ENCODE data around the gene GRIK3. TPM values are rescaled to one million over a fixed set of nuclear protein-coding genes. Genes with fewer than 3 reads are reported as not detected.

The GRIK3 gene
- total and polyA plus RNA-seq, 5 donors: 0.95 to 1.8 (median 1.6) TPM

GRCh38 chr1:36872126-36872754 is 162.1 kb downstream of the GRIK3 start:
- 88% methylated on average over 22 of the region's 22 CpGs for WGBS
- no peaks in the 10 kb centered on the region for H3K4me1 ChIP-seq (ENCODE audit: control insufficient read depth, insufficient read depth, low read length)
- no peak overlapping the region for H3K4me3 ChIP-seq (ENCODE audit: low read length)
- no peak overlapping the region for H3K27ac ChIP-seq (ENCODE audit: low read length)
- no peaks in the 10 kb centered on the region for H3K27me3 ChIP-seq (ENCODE audit: control insufficient read depth, insufficient read depth)
- no peak for DNase-seq
- no peak for ATAC-seq
- no peaks in the 10 kb centered on the region for H3K9me3 ChIP-seq (ENCODE audit: control insufficient read depth, low read length)
- intact Hi-C loops (cut with DNase I): no loop called here

DNA sequence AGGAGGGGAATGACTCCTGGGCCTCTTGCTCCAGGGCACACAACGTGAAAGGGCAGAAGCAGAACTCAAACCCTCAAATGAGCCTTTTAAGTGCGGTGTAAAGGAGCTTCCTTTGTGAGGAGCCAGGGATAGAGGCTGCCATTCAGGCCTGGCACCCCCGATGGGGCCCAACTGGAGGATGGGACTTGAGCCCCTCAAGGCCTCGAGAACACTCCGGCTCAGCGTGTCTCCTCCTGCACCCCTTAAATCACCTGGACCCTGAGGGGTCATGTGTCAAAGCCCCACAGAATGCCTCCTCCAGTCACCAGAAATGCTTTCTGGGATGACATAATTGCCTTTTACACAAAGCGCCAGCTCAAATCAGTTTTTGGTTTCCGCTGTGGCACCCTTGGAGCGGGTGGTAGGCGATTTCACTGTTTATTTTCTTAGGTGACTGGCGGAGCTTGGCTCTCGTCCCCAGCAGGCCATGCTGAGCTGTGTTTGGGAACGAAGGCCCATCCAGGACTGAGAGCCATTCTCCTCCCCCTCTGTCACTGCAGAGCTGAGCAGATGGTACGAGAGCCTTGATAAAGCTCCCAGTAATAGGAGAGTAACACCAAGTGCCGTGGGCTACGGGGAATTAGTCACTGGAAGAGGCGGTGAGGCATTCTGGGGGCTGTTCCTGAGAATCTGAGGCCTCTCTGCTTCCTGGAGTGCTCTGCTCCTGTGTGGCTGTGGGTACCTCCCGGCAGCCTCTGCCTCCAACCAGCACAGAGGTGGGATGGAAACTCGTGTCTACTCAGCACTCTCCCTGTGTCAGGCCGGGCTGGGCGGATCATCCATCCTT is 163.0 kb downstream of the GRIK3 start:
- intact Hi-C loops (cut with DNase I): no loop called here
- no peak overlapping the region for H3K4me3 ChIP-seq (ENCODE audit: low read length)
- no peaks in the 10 kb centered on the region for H3K27me3 ChIP-seq (ENCODE audit: control insufficient read depth, insufficient read depth)
- ATAC-seq (peak in 1 of 2 donors; percentile 47), DNase-seq (no peak)
- H3K4me1 ChIP-seq (ENCODE audit: control insufficient read depth, insufficient read depth, low read length): no peaks in the 10 kb centered on the region
- 38% methylated on average over 21 of the region's 21 CpGs for WGBS
- H3K9me3 ChIP-seq (ENCODE audit: control insufficient read depth, low read length): no peaks in the 10 kb centered on the region
- no peak overlapping the region for H3K27ac ChIP-seq (ENCODE audit: low read length)

DNA sequence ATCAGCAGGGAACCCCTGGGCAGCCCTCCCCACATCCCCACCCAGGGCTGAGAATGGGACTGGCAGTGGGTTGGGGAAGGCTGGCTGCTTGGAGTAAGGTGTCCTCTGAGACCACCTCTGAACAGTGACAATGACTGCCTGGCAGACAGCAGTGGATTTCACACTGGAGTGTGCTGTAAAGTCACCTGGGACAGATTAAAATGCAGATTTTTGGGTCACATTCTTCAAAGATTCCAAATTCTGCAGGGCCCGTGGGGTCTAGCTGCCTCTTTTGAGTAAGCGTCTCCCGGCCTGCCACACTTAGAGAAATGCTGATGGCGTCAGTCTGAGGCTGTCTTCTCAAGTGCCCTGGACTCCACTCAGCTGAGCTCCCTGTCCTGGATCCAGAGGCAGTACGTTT is 164.5 kb downstream of the GRIK3 start:
- no peaks in the 10 kb centered on the region for H3K4me1 ChIP-seq (ENCODE audit: control insufficient read depth, insufficient read depth, low read length)
- ATAC-seq: no peak
- no peak for DNase-seq
- H3K27ac ChIP-seq (ENCODE audit: low read length): no peak overlapping the region
- no peaks in the 10 kb centered on the region for H3K27me3 ChIP-seq (ENCODE audit: control insufficient read depth, insufficient read depth)
- intact Hi-C loops (cut with DNase I): no loop called here
- no peak overlapping the region for H3K4me3 ChIP-seq (ENCODE audit: low read length)
- H3K9me3 ChIP-seq (ENCODE audit: control insufficient read depth, low read length): no peaks in the 10 kb centered on the region
- whole genome bisulfite sequencing: 61% methylated on average over 5 of the region's 5 CpGs

DNA sequence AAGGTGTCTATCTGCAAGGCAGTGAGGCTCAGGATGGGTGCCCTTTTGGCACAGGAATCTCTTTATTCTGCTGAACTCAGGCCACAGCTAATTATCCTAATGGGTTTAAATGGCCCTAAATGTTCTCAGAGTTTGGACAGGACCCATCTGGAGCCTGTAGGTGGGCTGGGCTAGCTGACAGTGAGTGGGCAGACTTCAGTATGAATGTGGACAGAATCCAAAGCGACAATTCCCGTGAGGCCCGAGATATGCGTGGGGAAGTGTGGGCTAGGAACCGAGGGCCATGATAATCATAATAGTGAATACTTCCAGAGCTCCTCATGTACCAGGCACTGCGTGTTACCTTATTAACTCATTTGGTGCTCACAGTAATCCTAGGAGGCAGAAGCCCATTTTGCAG is 165.3 kb downstream of the GRIK3 start:
- H3K4me3 ChIP-seq (ENCODE audit: low read length): no peak overlapping the region
- no peak overlapping the region for H3K27ac ChIP-seq (ENCODE audit: low read length)
- no peaks in the 10 kb centered on the region for H3K9me3 ChIP-seq (ENCODE audit: control insufficient read depth, low read length)
- intact Hi-C loops (cut with DNase I): no loop called here
- no peak for ATAC-seq
- WGBS: 40% methylated on average over 6 of the region's 6 CpGs
- no peaks in the 10 kb centered on the region for H3K27me3 ChIP-seq (ENCODE audit: control insufficient read depth, insufficient read depth)
- no peaks in the 10 kb centered on the region for H3K4me1 ChIP-seq (ENCODE audit: control insufficient read depth, insufficient read depth, low read length)
- DNase-seq: no peak

DNA sequence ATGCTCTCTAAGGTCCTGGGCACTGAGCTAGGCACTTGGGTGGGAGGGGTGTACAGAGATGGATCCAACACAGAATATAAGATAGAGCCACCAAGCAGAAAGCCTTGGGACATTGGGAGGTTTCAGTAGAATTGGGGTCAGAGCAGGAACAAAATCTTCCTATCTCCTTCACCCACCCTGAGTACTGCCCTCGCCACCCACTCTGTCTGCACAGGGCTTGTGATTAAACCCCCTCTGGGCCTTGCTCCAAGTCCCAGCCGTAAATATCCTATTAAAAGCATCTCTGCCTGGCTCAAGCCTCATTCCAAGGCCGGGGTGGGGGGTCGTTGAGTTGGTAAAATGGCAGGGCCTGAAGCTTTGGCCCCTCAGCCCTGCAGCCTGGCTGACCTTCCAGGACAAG is 166.7 kb downstream of the GRIK3 start:
- no peak overlapping the region for H3K4me3 ChIP-seq (ENCODE audit: low read length)
- no peaks in the 10 kb centered on the region for H3K27me3 ChIP-seq (ENCODE audit: control insufficient read depth, insufficient read depth)
- 64% methylated on average over 4 of the region's 4 CpGs for WGBS
- H3K9me3 ChIP-seq (ENCODE audit: control insufficient read depth, low read length): no peaks in the 10 kb centered on the region
- no peak for ATAC-seq
- H3K27ac ChIP-seq (ENCODE audit: low read length): no peak overlapping the region
- no peak for DNase-seq
- no peaks in the 10 kb centered on the region for H3K4me1 ChIP-seq (ENCODE audit: control insufficient read depth, insufficient read depth, low read length)
- intact Hi-C loops (cut with DNase I): no loop called here

DNA sequence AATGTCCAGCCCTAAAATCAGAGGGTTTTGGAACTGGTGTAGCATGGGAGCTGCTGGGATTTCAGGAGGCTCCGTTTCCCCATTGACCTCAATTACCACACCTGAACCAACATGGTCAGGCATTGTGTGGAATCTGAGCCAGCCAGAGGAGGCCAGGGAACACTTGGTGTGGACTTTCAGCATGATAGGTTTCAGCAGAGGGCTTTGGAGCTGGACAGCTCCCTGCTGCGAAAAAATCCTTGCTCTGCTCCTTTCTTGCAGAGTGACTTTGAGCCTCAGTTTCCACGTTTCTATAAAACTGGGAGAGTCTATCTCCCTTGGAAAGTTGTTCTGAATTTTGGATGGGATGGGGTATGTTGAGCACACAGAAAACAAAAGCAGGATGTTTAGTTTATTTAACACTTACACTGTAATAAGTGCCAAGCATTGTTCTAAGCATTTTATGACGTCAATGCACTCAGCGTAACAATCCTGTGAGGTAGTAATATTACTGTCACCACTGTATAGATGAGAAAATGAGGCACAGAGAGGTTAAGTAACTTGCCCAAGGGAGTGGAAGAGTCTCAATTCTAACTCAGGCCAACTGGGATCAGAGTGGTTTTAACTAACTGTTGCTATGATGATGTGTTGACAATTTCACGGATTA is 168.0 kb downstream of the GRIK3 start:
- ATAC-seq (no peak), DNase-seq (no peak)
- H3K4me3 ChIP-seq (ENCODE audit: low read length): no peak overlapping the region
- intact Hi-C loops (cut with DNase I): no loop called here
- H3K27me3 ChIP-seq (ENCODE audit: control insufficient read depth, insufficient read depth): no peaks in the 10 kb centered on the region
- no peak overlapping the region for H3K27ac ChIP-seq (ENCODE audit: low read length)
- no peaks in the 10 kb centered on the region for H3K9me3 ChIP-seq (ENCODE audit: control insufficient read depth, low read length)
- WGBS: 51% methylated on average over 6 of the region's 6 CpGs
- no peaks in the 10 kb centered on the region for H3K4me1 ChIP-seq (ENCODE audit: control insufficient read depth, insufficient read depth, low read length)

- intact Hi-C loops (cut with DNase I): no loop called here
- 25% methylated on average over 1 of the region's 1 CpG for WGBS
- H3K27me3 ChIP-seq (ENCODE audit: control insufficient read depth, insufficient read depth): no peaks in the 10 kb centered on the region
Observed at GRCh38 chr1:36865602-36865900, 168.8 kb downstream of the GRIK3 start.

DNA sequence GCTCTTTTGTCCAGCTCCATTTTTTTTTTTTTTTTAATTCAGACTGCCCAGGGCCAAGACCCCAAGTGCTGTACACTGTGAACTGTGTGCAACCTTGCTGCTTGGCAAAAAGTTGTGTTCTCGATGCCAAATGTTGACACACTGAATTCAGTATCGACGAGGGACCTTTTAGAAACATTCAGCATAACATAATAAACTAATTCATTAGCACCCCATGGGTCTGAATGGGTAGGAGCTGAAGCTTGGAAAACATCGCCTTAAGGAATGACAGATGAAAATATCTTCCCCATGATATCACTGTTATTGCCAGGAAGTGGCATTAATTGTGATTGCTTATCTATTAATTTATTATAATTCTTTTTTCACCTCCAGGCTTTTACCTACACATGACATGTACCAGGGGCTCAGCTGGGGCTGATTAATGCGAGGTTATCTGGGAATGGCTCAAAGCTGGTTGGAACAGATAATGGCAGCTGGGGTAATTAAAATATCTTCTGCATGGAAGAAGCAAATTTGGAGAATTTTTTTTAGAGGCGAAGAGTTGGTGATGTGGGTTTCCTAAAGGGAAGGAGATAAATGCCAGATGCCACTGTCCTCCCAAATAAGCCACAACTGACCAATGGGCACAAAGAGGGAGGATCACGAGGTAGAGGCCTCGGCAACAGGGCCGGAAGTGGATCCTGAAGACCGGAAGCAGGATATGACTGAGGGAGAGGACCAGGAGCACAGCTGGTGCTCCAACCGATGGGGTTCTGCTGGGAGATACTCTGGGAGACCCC is 169.3 kb downstream of the GRIK3 start:
- intact Hi-C loops (cut with DNase I): no loop called here
- Histone ChIP-seq H3K4me1 (ENCODE audit: control insufficient read depth, insufficient read depth, low read length) (no peaks in the 10 kb centered on the region), H3K4me3 (ENCODE audit: low read length) (no peak overlapping the region), H3K27me3 (ENCODE audit: control insufficient read depth, insufficient read depth) (no peaks in the 10 kb centered on the region), H3K9me3 (ENCODE audit: control insufficient read depth, low read length) (no peaks in the 10 kb centered on the region), H3K27ac (ENCODE audit: low read length) (no peak overlapping the region)
- DNase-seq (no peak), ATAC-seq (peak in 1 of 2 donors; percentile 32)
- WGBS: 47% methylated on average over 11 of the region's 11 CpGs

More at GRCh38 chr1:36865602-36865900, 168.8 kb downstream of the GRIK3 start:
- Histone ChIP-seq H3K9me3 (ENCODE audit: control insufficient read depth, low read length) (no peaks in the 10 kb centered on the region), H3K4me3 (ENCODE audit: low read length) (no peak overlapping the region), H3K27ac (ENCODE audit: low read length) (no peak overlapping the region), H3K4me1 (ENCODE audit: control insufficient read depth, insufficient read depth, low read length) (no peaks in the 10 kb centered on the region)
- no peak for ATAC-seq
- DNase-seq: no peak

DNA sequence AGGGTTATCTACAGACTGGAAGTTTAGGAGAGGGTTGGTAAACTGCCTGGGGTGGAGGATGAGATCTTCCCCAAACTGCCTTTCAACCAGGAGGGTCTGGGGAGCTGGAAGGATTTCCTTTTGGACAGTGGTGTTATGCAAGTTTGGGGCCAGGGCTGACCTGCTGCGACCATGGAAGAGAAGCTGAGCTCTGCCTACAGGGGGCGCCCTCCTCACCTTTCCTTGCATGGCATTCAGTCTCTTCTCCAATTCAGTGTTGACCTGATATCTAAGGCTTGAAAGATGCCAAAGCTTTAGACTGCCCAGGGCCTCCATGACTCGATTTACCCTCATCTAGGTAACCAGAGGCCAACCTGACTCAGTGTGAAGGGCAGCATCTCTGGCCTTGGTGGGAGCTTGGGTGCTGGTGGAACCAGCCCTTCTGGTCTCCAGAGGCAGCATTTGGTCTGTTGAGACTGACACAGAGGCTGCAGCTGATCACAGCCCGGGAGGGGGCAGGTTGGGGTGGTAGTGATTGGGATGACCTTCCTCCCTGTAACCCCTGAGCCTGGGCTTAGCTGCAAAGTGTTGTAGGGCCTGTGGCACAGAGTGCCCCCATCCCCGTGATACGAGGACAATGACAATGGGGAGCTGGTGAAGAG is 170.0 kb downstream of the GRIK3 start:
- no peaks in the 10 kb centered on the region for H3K4me1 ChIP-seq (ENCODE audit: control insufficient read depth, insufficient read depth, low read length)
- H3K4me3 ChIP-seq (ENCODE audit: low read length): no peak overlapping the region
- no peak for DNase-seq
- 35% methylated on average over 6 of the region's 6 CpGs for WGBS
- no peak overlapping the region for H3K27ac ChIP-seq (ENCODE audit: low read length)
- intact Hi-C loops (cut with DNase I): no loop called here
- H3K27me3 ChIP-seq (ENCODE audit: control insufficient read depth, insufficient read depth): no peaks in the 10 kb centered on the region
- H3K9me3 ChIP-seq (ENCODE audit: control insufficient read depth, low read length): no peaks in the 10 kb centered on the region
- ATAC-seq: no peak

DNA sequence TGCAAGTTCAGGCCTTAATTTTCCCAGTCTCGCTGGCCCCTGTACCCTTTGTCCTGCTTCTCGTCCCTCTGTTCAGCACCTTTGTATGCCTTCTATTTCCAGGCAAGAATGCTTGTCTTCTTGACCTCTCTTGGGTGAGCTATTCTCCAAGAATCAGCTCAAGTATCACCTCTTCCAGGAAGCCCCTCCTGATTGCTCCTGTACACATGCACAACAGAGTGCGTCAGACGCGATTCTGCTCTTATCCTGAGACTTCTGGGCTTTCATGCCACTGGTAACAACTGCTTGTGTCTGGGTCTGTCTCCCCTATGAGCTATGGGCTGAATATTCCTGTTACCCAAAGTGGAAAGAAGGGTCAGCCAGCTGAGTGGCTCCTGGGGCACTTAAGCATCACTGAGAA is 170.8 kb downstream of the GRIK3 start:
- Histone ChIP-seq H3K4me1 (ENCODE audit: control insufficient read depth, insufficient read depth, low read length) (no peaks in the 10 kb centered on the region), H3K27ac (ENCODE audit: low read length) (no peak overlapping the region), H3K4me3 (ENCODE audit: low read length) (no peak overlapping the region), H3K9me3 (ENCODE audit: control insufficient read depth, low read length) (no peaks in the 10 kb centered on the region), H3K27me3 (ENCODE audit: control insufficient read depth, insufficient read depth) (no peaks in the 10 kb centered on the region)
- 70% methylated on average over 5 of the region's 5 CpGs for WGBS
- intact Hi-C loops (cut with DNase I): no loop called here
- ATAC-seq (no peak), DNase-seq (no peak)
